ENCODE data around the gene EME1.
"Not testable (repeated sequence)": the region's sequence is repeated elsewhere in the genome, so short reads cannot be mapped to it uniquely, and the experiment has no call there.

The EME1 gene

GRCh38 chr17:50394711-50395110, 21.7 kb downstream of the EME1 start:
- H3K4me3 ChIP-seq (replicated peaks; ENCODE audit: low read depth, low read length) = peak overlapping the region; percentile 99
- TF ChIP-seq, protein P1, sequence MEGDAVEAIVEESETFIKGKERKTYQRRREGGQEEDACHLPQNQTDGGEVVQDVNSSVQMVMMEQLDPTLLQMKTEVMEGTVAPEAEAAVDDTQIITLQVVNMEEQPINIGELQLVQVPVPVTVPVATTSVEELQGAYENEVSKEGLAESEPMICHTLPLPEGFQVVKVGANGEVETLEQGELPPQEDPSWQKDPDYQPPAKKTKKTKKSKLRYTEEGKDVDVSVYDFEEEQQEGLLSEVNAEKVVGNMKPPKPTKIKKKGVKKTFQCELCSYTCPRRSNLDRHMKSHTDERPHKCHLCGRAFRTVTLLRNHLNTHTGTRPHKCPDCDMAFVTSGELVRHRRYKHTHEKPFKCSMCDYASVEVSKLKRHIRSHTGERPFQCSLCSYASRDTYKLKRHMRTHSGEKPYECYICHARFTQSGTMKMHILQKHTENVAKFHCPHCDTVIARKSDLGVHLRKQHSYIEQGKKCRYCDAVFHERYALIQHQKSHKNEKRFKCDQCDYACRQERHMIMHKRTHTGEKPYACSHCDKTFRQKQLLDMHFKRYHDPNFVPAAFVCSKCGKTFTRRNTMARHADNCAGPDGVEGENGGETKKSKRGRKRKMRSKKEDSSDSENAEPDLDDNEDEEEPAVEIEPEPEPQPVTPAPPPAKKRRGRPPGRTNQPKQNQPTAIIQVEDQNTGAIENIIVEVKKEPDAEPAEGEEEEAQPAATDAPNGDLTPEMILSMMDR (IDR thresholded peaks at IDR 0.05; ENCODE audit: low read length, missing control alignments) = no peak

DNA sequence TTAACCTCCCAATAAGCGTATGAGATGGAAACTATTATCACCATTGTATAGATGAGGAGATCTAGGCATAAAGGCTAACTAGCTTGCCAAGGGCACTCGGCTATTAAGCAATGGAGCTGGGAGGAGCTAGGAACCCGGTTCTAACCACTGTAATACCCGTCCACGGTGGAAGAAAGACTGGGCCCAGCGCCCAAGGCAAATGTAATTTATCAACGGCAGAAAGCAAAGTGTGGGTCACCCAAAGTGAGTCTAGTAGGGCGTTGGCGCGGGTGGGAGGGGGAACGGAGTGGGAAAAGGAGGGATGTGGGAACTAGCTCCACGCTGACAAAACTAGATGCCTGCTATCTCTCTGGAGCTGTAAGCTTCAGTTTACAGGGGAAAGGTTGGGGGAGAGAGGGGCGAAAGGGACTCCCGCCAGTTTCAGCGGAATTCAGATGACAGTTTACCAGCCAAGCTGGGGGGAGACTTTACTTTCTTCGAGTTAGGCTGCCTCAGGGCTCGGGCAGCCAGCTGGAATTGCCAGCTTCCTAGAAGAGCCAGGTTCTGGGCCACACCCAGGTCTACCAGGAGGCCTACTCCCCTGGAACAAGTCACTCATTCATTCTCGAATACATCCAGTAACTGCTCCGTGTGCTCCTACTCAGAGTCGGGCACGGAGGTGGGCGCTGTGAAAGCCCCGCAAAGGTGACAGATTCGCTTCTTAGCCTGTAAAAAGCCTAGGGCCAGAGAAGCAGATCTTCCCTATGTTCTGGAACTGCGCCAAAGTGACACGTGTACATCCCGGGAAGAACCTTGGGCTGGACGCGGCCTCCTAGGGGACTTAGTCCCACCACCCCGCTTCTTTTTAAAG, 23.5 kb downstream of the EME1 start:
- peak; percentile 75 for DNase-seq (ENCODE audit: low read depth)
- TF ChIP-seq, protein P1 (IDR thresholded peaks at IDR 0.05; ENCODE audit: low read length, missing control alignments) = no peak

More at GRCh38 chr17:50394711-50395110, 21.7 kb downstream of the EME1 start:
- peak; percentile 22 for DNase-seq (ENCODE audit: low read depth)

DNA sequence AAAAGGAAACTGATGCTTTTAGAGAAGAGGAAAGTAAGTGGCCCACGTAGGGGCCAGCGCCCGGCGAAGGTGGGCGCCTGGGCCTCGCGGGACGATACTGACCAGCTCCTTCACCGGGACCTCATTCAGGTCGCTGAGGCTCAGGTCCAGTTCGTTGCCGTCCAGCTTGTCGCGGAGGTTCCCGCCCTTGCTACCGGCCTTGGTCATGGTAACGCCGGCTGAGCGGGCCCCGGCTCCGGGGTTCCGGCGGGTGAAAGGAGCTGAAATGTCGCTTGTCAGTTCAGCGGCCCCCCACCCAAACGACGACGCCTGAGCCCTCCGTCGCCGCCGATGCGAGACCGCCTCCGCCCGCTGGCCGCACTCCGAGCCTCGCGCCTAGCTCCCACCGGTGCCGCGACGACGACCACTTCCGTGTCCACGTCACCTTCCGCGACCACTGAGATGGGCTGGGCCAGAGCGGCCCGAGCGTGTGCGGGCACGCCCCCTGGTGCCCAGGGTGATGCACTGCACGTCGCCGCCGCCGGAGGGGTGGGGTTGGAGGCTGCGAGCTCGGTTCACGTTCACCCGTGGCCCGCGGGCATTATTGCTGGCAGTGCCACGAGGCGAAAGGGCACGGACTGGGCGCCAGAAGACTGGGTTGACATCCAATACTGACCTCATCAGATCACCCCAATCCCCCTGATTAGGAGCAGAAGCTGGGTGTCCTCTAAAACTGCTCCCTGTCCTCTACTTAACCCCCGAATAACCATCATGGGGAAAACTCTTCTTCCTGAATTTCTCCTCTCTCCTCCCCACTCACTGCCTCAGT, 24.3 kb downstream of the EME1 start, which contains the start of gene LRRC59:
Gene LRRC59, minus strand, starts transcription at position 413 of the 808 bp plus-strand sequence. Its CDS starts 206 bp downstream, at position 207.
- H3K4me3 ChIP-seq (replicated peaks; ENCODE audit: low read depth, low read length) = peak within 1 kb of the TSS; percentile 99
- DNase-seq (ENCODE audit: low read depth) = peak; percentile 83
- TF ChIP-seq, protein P1 (IDR thresholded peaks at IDR 0.05; ENCODE audit: low read length, missing control alignments) = peak; percentile 82

More for the DNA sequence above, 23.5 kb downstream of the EME1 start:
- peak overlapping the region; percentile 99 for H3K4me3 ChIP-seq (replicated peaks; ENCODE audit: low read depth, low read length)

- no peak for DNase-seq (ENCODE audit: low read depth)
- H3K4me3 ChIP-seq (replicated peaks; ENCODE audit: low read depth, low read length) = peak overlapping the region; percentile 99
- TF ChIP-seq, protein P1 (IDR thresholded peaks at IDR 0.05; ENCODE audit: low read length, missing control alignments) = no peak
These were observed 24.9 kb downstream of the EME1 start for GRCh38 chr17:50397919-50398285.

- not testable (repeated sequence) for H3K4me3 ChIP-seq (replicated peaks; ENCODE audit: low read depth, low read length)
These were observed 25.6 kb downstream of the EME1 start for GRCh38 chr17:50398672-50399071.

DNA sequence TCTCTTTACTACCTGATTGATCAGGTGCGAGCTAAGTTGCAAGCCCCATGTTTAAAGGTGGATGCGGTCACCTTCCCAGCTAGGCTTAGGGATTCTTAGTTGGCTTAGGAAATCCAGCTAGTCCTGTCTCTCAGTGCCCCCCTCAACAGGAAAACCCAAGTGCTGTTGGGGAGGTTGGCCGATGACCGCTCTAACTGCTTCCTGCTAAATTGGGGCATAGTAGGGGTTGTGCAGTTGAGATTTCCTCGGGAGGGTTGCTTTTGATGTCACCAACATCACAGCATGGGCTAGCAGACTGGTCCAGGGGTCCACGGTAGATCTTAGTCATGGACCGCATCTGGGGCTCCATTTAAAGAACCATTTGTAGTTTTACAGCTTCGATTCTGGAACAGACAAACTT, 26.6 kb downstream of the EME1 start:
- DNase-seq (ENCODE audit: low read depth); H3K4me3 ChIP-seq (replicated peaks; ENCODE audit: low read depth, low read length): not testable (repeated sequence)

More at GRCh38 chr17:50398672-50399071, 25.6 kb downstream of the EME1 start:
- not testable (repeated sequence) for DNase-seq (ENCODE audit: low read depth)

- DNase-seq (ENCODE audit: low read depth) = not testable (repeated sequence)
These were observed 32.3 kb downstream of the EME1 start for GRCh38 chr17:50405351-50405750.

GRCh38 chr17:50406578-50406977, 33.5 kb downstream of the EME1 start:
- TF ChIP-seq, protein P1 (IDR thresholded peaks at IDR 0.05; ENCODE audit: low read length, missing control alignments) = no peak
- DNase-seq (ENCODE audit: low read depth) = no peak
- H3K4me3 ChIP-seq (replicated peaks; ENCODE audit: low read depth, low read length) = no peak overlapping the region

More at GRCh38 chr17:50405351-50405750, 32.3 kb downstream of the EME1 start:
- H3K4me3 ChIP-seq (replicated peaks; ENCODE audit: low read depth, low read length) = not testable (repeated sequence)

All from fibroblast of pulmonary artery (primary cell).